Esophagus muscularis mucosa (tissue), 4 donors: ENCODE measurements around the gene ALDH1A3. TPM values are rescaled to one million over a fixed set of nuclear protein-coding genes. Genes with fewer than 3 reads are reported as not detected.

Experiments used
- DNase-seq: peaks from one replicate; pipeline ENCODE4 v3.0.0-alpha.2; 2017; ENCODE audit errors: extremely low spot score
- H3K27ac ChIP-seq, 4 donors: fragments of 200-600 bp; sonication (generic); replicated peaks in 1 of 4; 1 replicate in 3 of 4; 2 replicates in 1 of 4; pipeline ENCODE4 v1.5.1; 2016 to 2019; ENCODE audit warnings: mild to moderate bottlenecking in 1 of 4
- H3K27me3 ChIP-seq, 4 donors: fragments of 200-600 bp; sonication (generic); one replicate each; pipeline versions ENCODE4 v1.5.1 to v1.6.0; 2016 to 2019
- H3K36me3 ChIP-seq, 4 donors: fragments of 200-600 bp; sonication (generic); one replicate each; pipeline ENCODE4 v1.5.1; 2016 to 2019
- H3K4me1 ChIP-seq, 4 donors: fragments of 200-600 bp; sonication (generic); one replicate each; pipeline ENCODE4 v1.5.1; 2016 to 2019
- H3K4me3 ChIP-seq, 4 donors: fragments of 200-600 bp; sonication (generic); 1 replicate in 2 of 4; 2 replicates in 2 of 4; pipeline ENCODE4 v1.5.1; 2016 to 2019; ENCODE audit warnings: mild to moderate bottlenecking in 4 of 4, moderate library complexity in 1 of 4
- H3K9me3 ChIP-seq, 4 donors: fragments of 200-600 bp; sonication (generic); 1 replicate in 3 of 4; 2 replicates in 1 of 4; pipeline ENCODE4 v1.5.1; 2016 to 2019
- CTCF ChIP-seq, 3 experiments: fragments of 200-600 bp in 2 of 3; fragments of 450-650 bp in 1 of 3; sonication (generic) in 2 of 3; IDR thresholded peaks; one replicate each; pipeline ENCODE4 v1.5.1; 2017 to 2019; ENCODE audit warnings: antibody characterized with exemption in 3 of 3, mild to moderate bottlenecking in 2 of 3, moderate library complexity in 1 of 3
- EP300 ChIP-seq: sonication (generic); formaldehyde crosslinking; IDR thresholded peaks from one replicate; pipeline ENCODE4 v1.6.1; 2017; ENCODE audit warnings: antibody characterized with exemption
- POLR2A ChIP-seq: fragments of 450-650 bp; IDR thresholded peaks from one replicate; pipeline ENCODE4 v1.6.1; 2017; ENCODE audit warnings: antibody characterized with exemption, moderate library complexity, mild to moderate bottlenecking, low read depth
- POLR2AphosphoS5 ChIP-seq, 2 donors: sonication (generic); formaldehyde crosslinking; IDR thresholded peaks; one replicate each; pipeline ENCODE4 v1.6.1; 2017; ENCODE audit warnings: antibody characterized with exemption in 2 of 2
- WGBS: methylation state at CpG from one replicate; pipeline ENCODE4 v1.1.5; 2018; 5-methylcytosine and 5-hydroxymethylcytosine counted together
- intact Hi-C: fragments of 100-400 bp; cut with DNase I; formaldehyde crosslinking; loops from one replicate; pipeline ENCODE4 v1.15.1; 2023
- total RNA-seq, 4 donors: library from RNA; depleted of rRNA; stranded (reverse); fragments of >200 nt; gene quantifications; one replicate each; pipeline versions ENCODE4 v1.1.0 to v1.2.1, GENCODE V29; 2016

The ALDH1A3 gene
- total RNA-seq, 4 donors from 2014 or later, result 36.7 to 131 (median 59.4) TPM

GRCh38 chr15:100885811-100886210 is 6.2 kb downstream of the ALDH1A3 start:
- no peak for DNase-seq
- intact Hi-C loops, result no loop called here

GRCh38 chr15:100887211-100887913 is 7.7 kb downstream of the ALDH1A3 start:
- H3K4me3 ChIP-seq, result no peak overlapping the region
- H3K27me3 ChIP-seq, result peaks cover 0 to 40% (median 2%) of the 10 kb centered on the region in 4 donors
- intact Hi-C loops, result no loop called here
- 90% methylated on average over 14 of the region's 22 CpGs for WGBS
- TF ChIP-seq CTCF (IDR thresholded peaks at IDR 0.05) (no peak), POLR2AphosphoS5 (IDR thresholded peaks at IDR 0.05) (no peak), EP300 (no peak), POLR2A (no peak)
- peaks cover 3 to 26% (median 18%) of the 10 kb centered on the region in 4 donors for H3K4me1 ChIP-seq
- no peak overlapping the region for H3K27ac ChIP-seq
- DNase-seq, result no peak
- H3K9me3 ChIP-seq, result no peaks in the 10 kb centered on the region
- no peaks in the 10 kb centered on the region for H3K36me3 ChIP-seq

More at GRCh38 chr15:100885811-100886210, 6.2 kb downstream of the ALDH1A3 start:
- WGBS, result 76% methylated on average over 7 of the region's 7 CpGs
- H3K4me1 ChIP-seq, result peaks cover 3 to 26% (median 15%) of the 10 kb centered on the region in 4 donors
- no peaks in the 10 kb centered on the region for H3K36me3 ChIP-seq
- H3K27me3 ChIP-seq, result peaks cover 0 to 40% (median 2%) of the 10 kb centered on the region in 4 donors
- H3K4me3 ChIP-seq, result no peak overlapping the region
- H3K27ac ChIP-seq, result no peak overlapping the region
- TF ChIP-seq POLR2AphosphoS5 (IDR thresholded peaks at IDR 0.05) (no peak), CTCF (IDR thresholded peaks at IDR 0.05) (no peak), POLR2A (no peak), EP300 (no peak)
- H3K9me3 ChIP-seq, result no peaks in the 10 kb centered on the region

GRCh38 chr15:100889385-100890050 is 9.9 kb downstream of the ALDH1A3 start:
- TF ChIP-seq CTCF (IDR thresholded peaks at IDR 0.05), result no peak
- TF ChIP-seq POLR2AphosphoS5 (IDR thresholded peaks at IDR 0.05), result peak; percentile 8 to 28
- intact Hi-C loops, result no loop called here
- Histone ChIP-seq H3K4me1 (peaks cover 3 to 26% (median 18%) of the 10 kb centered on the region in 4 donors), H3K27me3 (peaks cover 0 to 46% (median 0%) of the 10 kb centered on the region in 4 donors), H3K36me3 (peaks cover 0 to 8% (median 0%) of the 10 kb centered on the region in 4 donors), H3K9me3 (no peaks in the 10 kb centered on the region), H3K4me3 (peak overlapping the region in 1 of 4 donors; percentile 3), H3K27ac (peak overlapping the region; percentile 46 to 60 (median 52))
- DNase-seq, result no peak
- WGBS, result 37% methylated on average over 20 of the region's 20 CpGs

GRCh38 chr15:100890051-100890720 is 10.6 kb downstream of the ALDH1A3 start:
- Histone ChIP-seq H3K36me3 (peaks cover 0 to 8% (median 0%) of the 10 kb centered on the region in 4 donors), H3K9me3 (no peaks in the 10 kb centered on the region), H3K4me3 (no peak overlapping the region), H3K27ac (peak overlapping the region; percentile 42 to 60 (median 50)), H3K4me1 (peaks cover 3 to 26% (median 18%) of the 10 kb centered on the region in 4 donors), H3K27me3 (peaks cover 0 to 46% (median 0%) of the 10 kb centered on the region in 4 donors)
- 82% methylated on average over 10 of the region's 10 CpGs for WGBS
- no peak for DNase-seq
- TF ChIP-seq EP300, result no peak
- TF ChIP-seq POLR2AphosphoS5 (IDR thresholded peaks at IDR 0.05), result no peak
- no peak for TF ChIP-seq POLR2A
- TF ChIP-seq CTCF (IDR thresholded peaks at IDR 0.05), result no peak
- intact Hi-C loops, result no loop called here
